ENCODE measurements around the gene SUGCT. TPM values are rescaled to one million over a fixed set of nuclear protein-coding genes. Genes with fewer than 3 reads are reported as not detected.

The SUGCT gene
- total RNA-seq, 2 experiments from 2014 or later, result not detected

- no peak overlapping the region for H3K4me2 ChIP-seq (ENCODE audit: low read length)
- H3K4me3 ChIP-seq (ENCODE audit: low read depth, low read length, poor library complexity, severe bottlenecking), result no peak overlapping the region
- H4K20me1 ChIP-seq (ENCODE audit: insufficient read depth, low read length), result no peaks in the 10 kb centered on the region
- no TSS peak for BruUV-seq (replicated peaks)
- H3K79me2 ChIP-seq (ENCODE audit: insufficient read depth, low read depth, low read length), result no peaks in the 10 kb centered on the region
- H3K36me3 ChIP-seq (ENCODE audit: insufficient read depth, low read length), result no peaks in the 10 kb centered on the region
- POLR2A ChIA-PET, result no interaction called here
- TF ChIP-seq EZH2phosphoT487 (IDR thresholded peaks at IDR 0.05; ENCODE audit: borderline replicate concordance, low read depth, low read length) (no peak), CTCF (conservative IDR thresholded peaks at IDR 0.05; ENCODE audit: low read length) (no peak)
- H3K9me2 ChIP-seq (ENCODE audit: insufficient read depth, low read length), result no peaks in the 10 kb centered on the region
- CTCF ChIA-PET (ENCODE audit: unreplicated experiment), result no interaction called here
- intact Hi-C loops (cut with micrococcal nuclease; ENCODE audit: unreplicated experiment), result no loop called here
- DNase-seq (ENCODE audit: low spot score), result no peak
- H2AFZ ChIP-seq (ENCODE audit: low read length), result no peak overlapping the region
- H3K27ac ChIP-seq (ENCODE audit: low read depth, low read length, poor library complexity, severe bottlenecking), result no peak overlapping the region
- no peaks in the 10 kb centered on the region for H3K4me1 ChIP-seq (ENCODE audit: insufficient read depth, low read length, poor library complexity, severe bottlenecking)
- H3K9me3 ChIP-seq (ENCODE audit: low read length), result no peaks in the 10 kb centered on the region
Observed at GRCh38 chr7:40475681-40475982, 340.8 kb downstream of the SUGCT start.

- intact Hi-C loops (cut with micrococcal nuclease; ENCODE audit: unreplicated experiment), result no loop called here
- Histone ChIP-seq H3K27ac (ENCODE audit: low read depth, low read length, poor library complexity, severe bottlenecking) (no peak overlapping the region), H2AFZ (ENCODE audit: low read length) (no peak overlapping the region), H3K4me3 (ENCODE audit: low read depth, low read length, poor library complexity, severe bottlenecking) (no peak overlapping the region), H3K4me1 (ENCODE audit: insufficient read depth, low read length, poor library complexity, severe bottlenecking) (no peaks in the 10 kb centered on the region), H3K4me2 (ENCODE audit: low read length) (no peak overlapping the region), H3K9me3 (ENCODE audit: low read length) (no peaks in the 10 kb centered on the region), H3K9me2 (ENCODE audit: insufficient read depth, low read length) (no peaks in the 10 kb centered on the region), H4K20me1 (ENCODE audit: insufficient read depth, low read length) (no peaks in the 10 kb centered on the region), H3K79me2 (ENCODE audit: insufficient read depth, low read depth, low read length) (no peaks in the 10 kb centered on the region), H3K36me3 (ENCODE audit: insufficient read depth, low read length) (no peaks in the 10 kb centered on the region)
- ChIA-PET CTCF (ENCODE audit: unreplicated experiment) (no interaction called here), POLR2A (no interaction called here)
- no peak for DNase-seq (ENCODE audit: low spot score)
- no TSS peak for BruUV-seq (replicated peaks)
- TF ChIP-seq CTCF (conservative IDR thresholded peaks at IDR 0.05; ENCODE audit: low read length), result no peak
- no peak for TF ChIP-seq EZH2phosphoT487 (IDR thresholded peaks at IDR 0.05; ENCODE audit: borderline replicate concordance, low read depth, low read length)
Observed at GRCh38 chr7:40477094-40477493, 342.3 kb downstream of the SUGCT start.

- Histone ChIP-seq H3K27ac (ENCODE audit: low read depth, low read length, poor library complexity, severe bottlenecking) (no peak overlapping the region), H3K4me1 (ENCODE audit: insufficient read depth, low read length, poor library complexity, severe bottlenecking) (no peaks in the 10 kb centered on the region), H3K9me2 (ENCODE audit: insufficient read depth, low read length) (no peaks in the 10 kb centered on the region), H3K36me3 (ENCODE audit: insufficient read depth, low read length) (no peaks in the 10 kb centered on the region), H3K9me3 (ENCODE audit: low read length) (no peaks in the 10 kb centered on the region), H3K4me3 (ENCODE audit: low read depth, low read length, poor library complexity, severe bottlenecking) (no peak overlapping the region), H4K20me1 (ENCODE audit: insufficient read depth, low read length) (no peaks in the 10 kb centered on the region), H3K79me2 (ENCODE audit: insufficient read depth, low read depth, low read length) (no peaks in the 10 kb centered on the region), H3K4me2 (ENCODE audit: low read length) (no peak overlapping the region), H2AFZ (ENCODE audit: low read length) (no peak overlapping the region)
- CTCF ChIA-PET (ENCODE audit: unreplicated experiment), result no interaction called here
- intact Hi-C loops (cut with micrococcal nuclease; ENCODE audit: unreplicated experiment), result no loop called here
- BruUV-seq (replicated peaks), result no TSS peak
- TF ChIP-seq EZH2phosphoT487 (IDR thresholded peaks at IDR 0.05; ENCODE audit: borderline replicate concordance, low read depth, low read length) (no peak), CTCF (conservative IDR thresholded peaks at IDR 0.05; ENCODE audit: low read length) (no peak)
- no peak for DNase-seq (ENCODE audit: low spot score)
- POLR2A ChIA-PET, result interaction anchor here (0.6 to 0.7 kb wide), 3 partner anchors 104 to 220 kb away, joined by 3 to 6 read pairs (median 3); no protein-coding TSS in a partner anchor
Observed at GRCh38 chr7:40482845-40483244, 348.0 kb downstream of the SUGCT start.

Measured in OCI-LY7 (cell line).